Fibroblast of lung (primary cell): ENCODE measurements around the gene PRKCH. TPM values are rescaled to one million over a fixed set of nuclear protein-coding genes. Genes with fewer than 3 reads are reported as not detected.

ENCODE experiments used
- DNase-seq, 2 donors: peaks; one replicate each; pipeline versions ENCODE4 v3.0.0 to v3.0.0-alpha.2; 2010; ENCODE audit warnings: low read depth in 2 of 2
- H2AFZ ChIP-seq: 2 replicates; pipeline ENCODE4 v1.5.1; 2012; ENCODE audit warnings: low read length, control low read depth, inconsistent platforms
- H3K27ac ChIP-seq: 2 replicates; pipeline ENCODE4 v1.5.1; 2011; ENCODE audit warnings: low read length, control low read depth; ENCODE audit not compliant: insufficient read depth
- H3K27me3 ChIP-seq: 2 replicates; pipeline ENCODE4 v1.5.1; 2011; ENCODE audit warnings: mild to moderate bottlenecking, low read length; ENCODE audit not compliant: control insufficient read depth, insufficient read depth
- H3K36me3 ChIP-seq: 2 replicates; pipeline ENCODE4 v1.5.1; 2011; ENCODE audit warnings: low read length; ENCODE audit not compliant: control insufficient read depth, insufficient read depth
- H3K4me1 ChIP-seq: 2 replicates; pipeline ENCODE4 v1.5.1; 2011; ENCODE audit warnings: low read length; ENCODE audit not compliant: control insufficient read depth, insufficient read depth; ENCODE audit errors: extremely low read depth
- H3K4me2 ChIP-seq: 2 replicates; pipeline ENCODE4 v1.5.1; 2011; ENCODE audit warnings: low read length, control low read depth; ENCODE audit not compliant: insufficient read depth; ENCODE audit errors: extremely low read depth
- H3K4me3 ChIP-seq, 4 experiments: fragments of 200-600 bp in 1 of 4; sonication (generic) in 1 of 4; replicated peaks in 1 of 4; 2 replicates each; pipeline ENCODE4 v1.5.1; 2011 to 2016; ENCODE audit warnings: low read length in 4 of 4, low read depth in 3 of 4, mild to moderate bottlenecking in 3 of 4, control low read depth in 2 of 4, inconsistent platforms in 1 of 4, mixed read lengths in 1 of 4; ENCODE audit not compliant: insufficient read depth in 1 of 4; ENCODE audit errors: control extremely low read depth in 1 of 4
- H3K79me2 ChIP-seq: 2 replicates; pipeline ENCODE4 v1.5.1; 2012; ENCODE audit warnings: mild to moderate bottlenecking, low read length, inconsistent platforms; ENCODE audit not compliant: control insufficient read depth, insufficient read depth
- H3K9ac ChIP-seq: 2 replicates; pipeline ENCODE4 v1.5.1; 2011; ENCODE audit warnings: mild to moderate bottlenecking, low read length, control low read depth; ENCODE audit not compliant: insufficient read depth
- H3K9me3 ChIP-seq: 2 replicates; pipeline ENCODE4 v1.5.1; 2012; ENCODE audit warnings: low read depth, low read length; ENCODE audit not compliant: control insufficient read depth, insufficient read depth
- H4K20me1 ChIP-seq: 2 replicates; pipeline ENCODE4 v1.5.1; 2011; ENCODE audit warnings: low read length; ENCODE audit not compliant: control insufficient read depth, insufficient read depth; ENCODE audit errors: extremely low read depth
- CTCF ChIP-seq, 2 donors: IDR thresholded peaks in 1 of 2; conservative IDR thresholded peaks in 1 of 2; 1 replicate in 1 of 2; 2 replicates in 1 of 2; pipeline ENCODE4 v1.5.1; 2011 to 2012; ENCODE audit warnings: low read length in 2 of 2, control low read depth in 1 of 2, inconsistent platforms in 1 of 2, low read depth in 1 of 2, mild to moderate bottlenecking in 1 of 2
- EZH2 ChIP-seq: IDR thresholded peaks from 2 replicates; pipeline ENCODE4 v1.5.1; 2012; ENCODE audit warnings: low read length, control low read depth, mild to moderate bottlenecking; ENCODE audit errors: missing control alignments
- polyA plus RNA-seq, 2 donors: library from polyadenylated mRNA; depleted of rRNA in 1 of 2; stranded (reverse) in 1 of 2; unstranded in 1 of 2; fragments of >200 nt; gene quantifications; 2 replicates each; pipeline ENCODE4 v1.2.1, GENCODE V29; 2011 to 2012; ENCODE audit warnings: missing spikeins in 1 of 2
- total RNA-seq: library from RNA; depleted of rRNA; stranded (reverse); fragments of >200 nt; gene quantifications from 2 replicates; pipeline ENCODE4 v1.2.1, GENCODE V29; 2014

Gene PRKCH
- total and polyA plus RNA-seq, 2 donors (not counting 1 experiment from before 2014, with no cell fraction given) = 2.9 to 5.4 TPM

- Histone ChIP-seq H3K4me3 (no peak overlapping the region), H2AFZ (no peak overlapping the region), H3K27ac (peak overlapping the region; percentile 98), H3K4me2 (peak overlapping the region; percentile 1), H3K36me3 (no peaks in the 10 kb centered on the region), H3K4me1 (peaks cover 72% of the 10 kb centered on the region), H3K27me3 (no peaks in the 10 kb centered on the region), H3K9me3 (no peaks in the 10 kb centered on the region), H3K79me2 (peaks cover 4% of the 10 kb centered on the region), H4K20me1 (no peaks in the 10 kb centered on the region), H3K9ac (no peak overlapping the region)
- TF ChIP-seq CTCF (conservative IDR thresholded peaks at IDR 0.05 in 1 of 2, IDR thresholded peaks at IDR 0.05 in 1 of 2; ENCODE audit: low read depth in 1 of 2, low read length in 2 of 2) = no peak
- no peak for TF ChIP-seq EZH2
- DNase-seq = peak in 1 of 2 donors; percentile 53
Measured at GRCh38 chr14:61565181-61565580, 243.8 kb downstream of the PRKCH start.

GRCh38 chr14:61565836-61566536, 244.6 kb downstream of the PRKCH start:
- Histone ChIP-seq H3K4me1 (peaks cover 67% of the 10 kb centered on the region), H3K27me3 (no peaks in the 10 kb centered on the region), H3K9ac (peak overlapping the region; percentile 43), H2AFZ (no peak overlapping the region), H3K9me3 (no peaks in the 10 kb centered on the region), H4K20me1 (no peaks in the 10 kb centered on the region), H3K27ac (peak overlapping the region; percentile 98), H3K4me2 (peak overlapping the region; percentile 68), H3K4me3 (no peak overlapping the region), H3K79me2 (peaks cover 4% of the 10 kb centered on the region), H3K36me3 (no peaks in the 10 kb centered on the region)
- no peak for TF ChIP-seq CTCF (conservative IDR thresholded peaks at IDR 0.05 in 1 of 2, IDR thresholded peaks at IDR 0.05 in 1 of 2; ENCODE audit: low read depth in 1 of 2, low read length in 2 of 2)
- no peak for TF ChIP-seq EZH2
- peak; percentile 92 to 94 for DNase-seq

GRCh38 chr14:61566537-61567225, 245.3 kb downstream of the PRKCH start:
- Histone ChIP-seq H3K4me2 (peak overlapping the region; percentile 26), H3K27me3 (no peaks in the 10 kb centered on the region), H3K9ac (no peak overlapping the region), H3K4me3 (no peak overlapping the region), H3K4me1 (peaks cover 60% of the 10 kb centered on the region), H4K20me1 (no peaks in the 10 kb centered on the region), H3K79me2 (peaks cover 4% of the 10 kb centered on the region), H3K36me3 (no peaks in the 10 kb centered on the region), H3K9me3 (no peaks in the 10 kb centered on the region), H3K27ac (peak overlapping the region; percentile 98), H2AFZ (no peak overlapping the region)
- TF ChIP-seq EZH2 (no peak), CTCF (conservative IDR thresholded peaks at IDR 0.05 in 1 of 2, IDR thresholded peaks at IDR 0.05 in 1 of 2; ENCODE audit: low read depth in 1 of 2, low read length in 2 of 2) (no peak)
- DNase-seq = peak; percentile 61 to 88
